Keratinocyte (primary cell): ENCODE data around the gene HERC3.

ENCODE experiments used
- EZH2 ChIP-seq: IDR thresholded peaks from one replicate; pipeline ENCODE4 v1.6.1; 2012; ENCODE audit warnings: inconsistent platforms, mild to moderate bottlenecking, low read length, moderate library complexity
- TF ChIP-seq, protein P1 (sequence below), 3 experiments: IDR thresholded peaks in 1 of 3; conservative IDR thresholded peaks in 1 of 3; optimal IDR thresholded peaks in 1 of 3; 2 replicates in 2 of 3; 3 replicates in 1 of 3; pipeline versions ENCODE3 to v1.5.1; 2011; ENCODE audit warnings: low read length in 3 of 3, mild to moderate bottlenecking in 3 of 3, moderate library complexity in 2 of 3, control low read depth in 1 of 3, inconsistent platforms in 1 of 3; ENCODE audit not compliant: insufficient read depth in 2 of 3; ENCODE audit errors: extremely low read depth in 1 of 3

- TF ChIP-seq, protein P1, sequence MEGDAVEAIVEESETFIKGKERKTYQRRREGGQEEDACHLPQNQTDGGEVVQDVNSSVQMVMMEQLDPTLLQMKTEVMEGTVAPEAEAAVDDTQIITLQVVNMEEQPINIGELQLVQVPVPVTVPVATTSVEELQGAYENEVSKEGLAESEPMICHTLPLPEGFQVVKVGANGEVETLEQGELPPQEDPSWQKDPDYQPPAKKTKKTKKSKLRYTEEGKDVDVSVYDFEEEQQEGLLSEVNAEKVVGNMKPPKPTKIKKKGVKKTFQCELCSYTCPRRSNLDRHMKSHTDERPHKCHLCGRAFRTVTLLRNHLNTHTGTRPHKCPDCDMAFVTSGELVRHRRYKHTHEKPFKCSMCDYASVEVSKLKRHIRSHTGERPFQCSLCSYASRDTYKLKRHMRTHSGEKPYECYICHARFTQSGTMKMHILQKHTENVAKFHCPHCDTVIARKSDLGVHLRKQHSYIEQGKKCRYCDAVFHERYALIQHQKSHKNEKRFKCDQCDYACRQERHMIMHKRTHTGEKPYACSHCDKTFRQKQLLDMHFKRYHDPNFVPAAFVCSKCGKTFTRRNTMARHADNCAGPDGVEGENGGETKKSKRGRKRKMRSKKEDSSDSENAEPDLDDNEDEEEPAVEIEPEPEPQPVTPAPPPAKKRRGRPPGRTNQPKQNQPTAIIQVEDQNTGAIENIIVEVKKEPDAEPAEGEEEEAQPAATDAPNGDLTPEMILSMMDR (optimal IDR thresholded peaks at IDR 0.05 in 1 of 3, IDR thresholded peaks at IDR 0.05 in 1 of 3, conservative IDR thresholded peaks at IDR 0.05 in 1 of 3; ENCODE audit: extremely low read depth in 1 of 3, insufficient read depth in 2 of 3, low read length in 3 of 3): no peak
- no peak for TF ChIP-seq EZH2
Observed at GRCh38 chr4:88549815-88550214, 42.5 kb upstream of the HERC3 start.
